ENCODE data around the gene SLC30A4.
A peak's percentile ranks its signal among the peaks of the same experiment; 100 is the strongest.
"Not testable (repeated sequence)": the region's sequence is repeated elsewhere in the genome, so short reads cannot be mapped to it uniquely, and the experiment has no call there.

The SLC30A4 gene

DNA sequence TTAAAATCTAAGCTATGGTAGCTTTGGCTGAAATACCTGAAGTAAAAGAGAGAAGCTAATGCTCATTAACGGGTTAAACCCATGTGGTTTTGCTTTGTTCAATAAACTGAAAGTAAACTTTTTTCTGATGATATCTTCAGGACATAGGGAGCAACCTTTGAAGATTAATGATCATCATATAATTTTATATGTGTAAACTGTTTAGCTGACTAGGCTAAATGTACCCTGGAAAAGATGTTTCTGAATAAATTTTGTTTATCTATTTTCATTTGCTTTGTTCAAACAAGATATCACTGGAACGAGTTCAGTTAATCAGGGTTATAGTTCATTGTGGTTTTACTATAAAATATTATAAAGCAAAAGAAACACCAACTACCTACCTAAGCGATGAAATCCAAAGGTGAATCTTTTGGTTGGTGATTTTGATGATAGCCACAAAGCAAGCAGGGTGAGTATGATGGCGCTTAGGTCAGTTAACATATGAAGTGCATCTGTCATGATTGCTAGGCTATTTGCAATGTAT lies 11.7 kb downstream of the SLC30A4 start:
- no peak for DNase-seq (ENCODE audit: low read depth in 2 of 2, low spot score in 1 of 2)

DNA sequence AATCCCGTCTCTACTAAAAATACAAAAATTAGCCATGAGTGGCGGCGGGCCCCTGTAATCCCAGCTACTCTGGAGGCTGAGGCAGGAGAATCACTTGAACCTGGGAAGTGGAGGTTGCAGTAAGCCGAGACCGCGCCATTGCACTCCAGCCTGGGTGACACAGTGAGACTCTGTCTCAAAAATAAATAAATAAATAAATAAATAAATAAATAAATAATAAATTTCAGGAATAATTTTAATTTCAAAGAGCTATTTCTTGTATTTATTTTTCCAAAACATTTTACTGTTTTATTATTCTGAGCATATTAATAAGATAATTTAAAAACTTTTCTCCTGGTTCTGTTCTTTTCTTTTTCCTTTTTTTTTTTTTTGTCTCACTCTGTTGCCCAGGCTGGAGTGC lies 15.4 kb downstream of the SLC30A4 start:
- DNase-seq (ENCODE audit: low read depth in 2 of 2, low spot score in 1 of 2), result not testable (repeated sequence)

DNA sequence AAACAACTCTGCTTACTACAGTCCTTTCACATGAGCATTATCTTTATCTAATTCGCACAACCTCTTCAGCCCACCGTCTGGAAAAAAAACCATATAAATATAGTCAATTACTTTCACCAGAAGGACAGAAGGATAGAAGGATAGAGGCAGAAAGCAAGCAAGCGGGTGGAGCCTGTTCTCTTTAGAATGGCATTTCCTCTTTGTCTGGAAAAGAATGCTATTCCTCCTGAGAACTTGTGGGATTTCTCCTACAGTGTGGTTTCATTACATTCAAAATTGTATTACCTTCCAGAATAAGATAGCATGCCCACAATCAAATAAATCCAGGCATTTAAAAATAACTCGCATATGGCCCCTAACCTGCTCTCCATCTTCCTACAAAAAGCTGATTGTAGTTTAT lies 23.1 kb downstream of the SLC30A4 start:
- DNase-seq (ENCODE audit: low read depth in 2 of 2, low spot score in 1 of 2), result no peak

DNA sequence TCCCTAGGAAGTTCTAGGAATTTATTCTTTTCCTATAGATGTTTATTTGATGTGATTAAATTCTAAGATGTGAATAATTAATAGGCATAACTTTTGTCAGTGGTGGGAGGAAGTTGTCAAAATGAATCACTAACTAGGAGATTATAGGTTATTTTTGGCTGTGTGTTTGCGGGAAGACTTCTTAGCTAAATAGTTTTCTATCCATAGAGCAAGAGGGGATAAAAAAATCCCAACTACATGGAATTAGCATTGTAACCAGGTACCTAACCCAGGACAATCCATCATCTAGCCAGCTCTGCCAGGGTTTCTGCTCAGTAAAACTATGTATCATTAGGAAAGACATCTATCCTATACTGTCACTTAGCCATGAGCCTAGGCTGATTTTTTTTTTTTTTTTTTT lies 23.9 kb downstream of the SLC30A4 start:
- DNase-seq (ENCODE audit: low read depth in 2 of 2, low spot score in 1 of 2), result no peak

GRCh38 chr15:45497261-45497660 lies 25.3 kb downstream of the SLC30A4 start:
- DNase-seq (ENCODE audit: low read depth in 2 of 2, low spot score in 1 of 2), result no peak

DNA sequence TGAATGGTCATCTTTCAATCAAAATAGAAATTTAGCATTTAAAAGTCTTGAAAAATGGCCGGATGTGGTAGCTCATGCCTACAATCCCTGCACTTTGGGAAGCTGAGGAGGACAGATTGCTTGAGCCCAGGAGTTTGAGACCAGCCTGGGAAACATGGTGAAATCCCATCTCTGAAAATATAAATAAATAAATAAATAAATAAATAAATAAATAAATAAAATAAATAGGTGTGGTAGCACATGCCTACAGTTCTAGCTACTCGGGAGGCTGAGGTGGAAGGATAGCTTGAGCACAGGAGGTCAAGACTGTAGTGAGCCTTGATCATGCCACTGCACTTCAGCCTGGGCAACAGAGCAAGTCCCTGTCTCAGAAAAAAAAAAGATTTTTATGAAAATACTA lies 25.9 kb downstream of the SLC30A4 start:
- DNase-seq (ENCODE audit: low read depth in 2 of 2, low spot score in 1 of 2), result no peak

DNA sequence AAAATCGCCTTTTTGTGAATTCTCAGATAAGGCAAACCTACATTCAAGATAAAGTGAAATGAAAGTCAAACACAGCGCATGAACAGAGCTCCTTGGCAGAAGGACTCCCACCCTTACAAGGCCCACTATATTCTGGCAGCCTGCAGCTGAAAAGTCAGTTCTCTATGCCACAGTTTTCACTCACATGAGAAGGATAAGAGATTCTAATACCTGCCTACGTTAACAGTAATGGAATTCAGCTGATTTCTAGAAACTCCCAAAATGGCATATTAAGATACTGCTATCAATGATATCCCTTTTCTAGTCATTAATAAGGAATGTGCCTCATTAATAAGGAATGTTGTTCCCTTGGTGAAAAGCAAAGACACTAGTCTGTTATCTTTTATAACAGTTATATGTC lies 27.0 kb downstream of the SLC30A4 start:
- DNase-seq (ENCODE audit: low read depth in 2 of 2, low spot score in 1 of 2), result no peak

DNA sequence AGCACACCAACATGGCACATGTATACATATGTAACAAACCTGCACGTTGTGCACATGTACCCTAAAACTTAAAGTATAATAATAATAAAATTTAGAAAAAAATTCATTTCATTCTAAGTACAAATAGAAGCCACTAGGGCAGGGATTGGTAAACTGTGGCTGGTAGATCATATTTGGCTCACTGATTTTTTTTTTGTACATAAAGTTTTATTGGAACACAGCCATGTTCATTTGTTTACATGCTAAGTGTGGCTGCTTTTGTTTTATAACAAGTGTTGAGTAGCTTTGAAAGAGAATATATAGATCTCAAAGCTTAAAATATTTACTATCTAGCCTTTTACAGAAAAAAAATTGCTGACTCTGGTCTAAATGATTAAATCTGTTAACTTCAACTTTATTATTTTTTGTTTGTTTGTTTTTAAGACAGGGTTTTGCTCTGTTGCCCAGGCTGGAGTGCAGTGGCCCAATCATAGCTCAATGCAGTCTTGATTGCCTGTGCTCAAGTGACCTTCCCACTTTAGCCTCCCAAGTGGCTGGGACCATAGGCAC lies 32.8 kb downstream of the SLC30A4 start:
- DNase-seq (ENCODE audit: low read depth in 2 of 2, low spot score in 1 of 2), result no peak

DNA sequence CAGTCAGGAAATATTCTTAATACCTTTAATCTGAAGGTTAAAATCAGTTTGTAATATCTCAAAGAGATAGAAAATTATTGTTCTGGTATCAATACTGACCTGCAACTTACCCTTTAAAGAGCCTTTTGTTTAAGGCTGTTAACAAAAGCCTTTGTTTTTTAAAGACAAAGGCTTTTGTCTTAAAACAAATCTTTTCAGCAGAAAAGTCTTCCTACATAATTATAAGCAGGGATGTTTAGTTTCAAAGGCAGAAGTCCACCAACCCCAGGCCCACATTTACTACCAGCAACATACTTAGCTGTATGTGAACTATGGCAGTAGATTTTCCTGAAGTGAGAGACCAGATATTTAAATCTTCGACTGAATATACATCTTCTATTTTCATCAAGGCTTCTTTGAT lies 36.2 kb downstream of the SLC30A4 start:
- DNase-seq (ENCODE audit: low read depth in 2 of 2, low spot score in 1 of 2), result no peak

DNA sequence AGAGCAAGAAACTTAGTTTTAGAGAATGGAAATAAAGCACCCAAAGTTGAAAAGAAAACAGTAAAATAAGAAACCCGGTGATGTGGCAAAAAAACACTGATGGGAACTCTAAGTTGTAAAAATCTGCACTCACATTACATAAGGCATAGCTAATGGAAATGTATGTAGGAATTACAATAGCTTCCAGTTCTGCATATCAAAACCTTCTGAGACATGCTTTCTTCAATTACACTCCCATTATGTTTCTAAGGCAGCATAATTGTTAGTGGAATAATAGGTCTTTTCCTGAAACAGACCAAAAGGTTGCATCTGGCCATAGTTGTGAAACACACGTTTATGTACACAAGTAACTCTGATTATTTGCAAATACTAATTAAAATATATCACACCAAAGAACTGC lies 41.4 kb downstream of the SLC30A4 start:
- no peak for DNase-seq (ENCODE audit: low read depth in 2 of 2, low spot score in 1 of 2)

DNA sequence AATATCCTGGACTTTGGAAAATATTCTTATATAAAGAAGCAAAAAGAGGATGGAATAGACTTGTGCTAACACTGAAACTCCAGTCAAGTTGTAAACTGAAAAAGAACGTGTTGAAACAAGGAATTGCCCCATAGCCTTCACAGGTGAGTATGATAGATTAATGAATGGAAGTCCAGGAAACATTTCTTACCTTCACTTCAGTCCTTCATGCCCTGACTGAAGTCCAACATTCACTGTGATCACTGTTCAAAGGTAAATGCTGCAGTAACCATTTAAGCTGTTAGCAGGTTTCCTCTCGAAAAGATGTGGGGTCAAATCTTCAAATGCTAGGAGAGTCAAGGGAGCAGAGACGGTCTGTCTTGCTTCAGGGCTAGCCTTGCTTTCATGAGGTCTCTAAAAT lies 46.1 kb downstream of the SLC30A4 start:
- DNase-seq (ENCODE audit: low read depth in 2 of 2, low spot score in 1 of 2), result no peak

DNA sequence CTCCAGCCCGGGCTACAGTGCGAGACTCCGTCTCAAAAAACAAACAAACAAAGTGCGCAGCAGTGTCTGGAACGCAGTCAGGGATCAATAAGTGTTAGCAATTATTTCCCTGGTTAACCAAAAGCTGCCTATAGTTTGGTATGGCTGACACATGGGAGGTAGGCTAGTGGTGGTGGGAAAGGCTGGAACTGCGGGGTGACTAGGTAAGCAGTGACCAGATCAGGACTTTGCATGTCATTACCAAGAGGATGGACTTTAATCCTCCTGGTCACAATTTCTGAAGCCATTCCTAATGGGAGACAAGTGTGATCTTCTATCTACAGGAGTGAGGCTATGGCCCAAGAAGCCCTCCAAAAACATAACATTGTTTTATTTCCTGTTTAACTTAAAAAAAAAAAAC lies 47.8 kb downstream of the SLC30A4 start:
- no peak for DNase-seq (ENCODE audit: low read depth in 2 of 2, low spot score in 1 of 2)

DNA sequence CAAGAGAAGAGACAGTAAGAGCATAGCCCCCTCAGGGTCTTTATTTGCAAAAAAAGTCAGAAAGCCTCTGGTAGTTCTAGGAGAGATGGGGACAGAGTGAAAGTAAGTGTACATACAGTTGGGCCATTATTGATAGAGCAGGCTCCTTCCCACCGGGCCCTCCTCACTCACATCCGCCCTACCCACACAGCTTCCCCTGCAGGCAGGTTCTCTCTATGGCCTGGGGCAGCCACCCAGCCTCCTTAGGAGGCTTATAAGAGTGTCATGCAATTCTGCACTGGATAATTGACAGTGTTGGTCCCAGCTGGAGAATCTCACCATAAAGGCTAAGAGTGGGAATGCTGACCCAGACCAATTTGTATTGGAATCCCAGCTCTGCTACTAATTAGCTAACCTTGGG lies 49.5 kb downstream of the SLC30A4 start:
- DNase-seq (ENCODE audit: low read depth in 2 of 2, low spot score in 1 of 2), result no peak

- no peak for DNase-seq (ENCODE audit: low read depth in 2 of 2, low spot score in 1 of 2)
Measured at GRCh38 chr15:45471151-45471550, 51.4 kb downstream of the SLC30A4 start.

- DNase-seq (ENCODE audit: low read depth in 2 of 2, low spot score in 1 of 2), result no peak
Measured at GRCh38 chr15:45469441-45469840, 53.1 kb downstream of the SLC30A4 start.

DNA sequence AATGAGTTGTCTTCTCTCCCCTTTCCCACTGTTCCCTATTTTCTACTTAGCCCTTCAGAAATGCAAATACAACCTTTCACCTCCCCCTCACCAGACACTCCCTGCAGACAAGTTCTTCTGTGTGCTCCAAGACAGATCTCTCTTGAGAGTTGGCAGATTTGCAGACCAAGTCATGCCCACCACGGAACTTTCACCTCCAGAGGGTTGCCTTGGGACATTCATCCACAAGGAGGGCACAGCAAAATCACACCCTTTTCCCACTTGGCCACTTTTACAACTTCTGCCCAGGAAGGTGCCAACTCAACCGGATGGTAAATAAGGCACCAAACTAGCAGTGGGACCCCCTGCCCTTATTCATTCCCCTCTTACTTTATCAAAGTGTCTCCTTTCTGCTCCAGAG lies 53.5 kb downstream of the SLC30A4 start:
- no peak for DNase-seq (ENCODE audit: low read depth in 2 of 2, low spot score in 1 of 2)

- no peak for DNase-seq (ENCODE audit: low read depth in 2 of 2, low spot score in 1 of 2)
Measured at GRCh38 chr15:45468294-45468693, 54.3 kb downstream of the SLC30A4 start.

DNA sequence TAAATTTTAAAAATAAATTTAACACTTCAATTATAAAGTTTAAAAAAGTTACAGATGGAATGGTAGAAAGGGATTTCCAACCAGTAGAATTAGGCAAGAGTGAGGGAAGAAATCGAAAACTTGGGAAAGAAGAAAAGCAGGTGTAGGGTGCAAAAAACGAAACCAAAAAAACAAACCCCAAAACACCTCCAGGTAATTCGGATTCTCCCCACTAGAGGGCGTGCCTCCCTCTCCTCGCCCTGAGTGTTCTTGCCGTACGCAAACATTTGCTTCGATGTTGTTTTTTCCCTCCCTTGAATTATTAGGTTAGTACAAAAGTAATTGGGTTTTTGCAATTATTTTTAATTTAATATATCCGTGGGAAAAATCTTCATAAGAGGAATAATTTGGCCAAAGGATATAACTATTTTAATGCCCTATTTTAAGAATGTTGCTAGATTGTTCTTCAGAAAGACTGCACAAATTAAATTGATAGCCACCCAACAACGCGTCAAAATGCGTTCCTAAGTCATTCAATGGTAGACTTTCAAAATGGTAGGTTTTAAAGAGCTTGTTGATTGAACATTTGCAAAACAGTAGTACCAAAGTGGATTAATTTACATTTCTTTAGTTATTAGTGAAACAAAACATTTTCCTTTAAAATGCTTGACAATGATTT lies 63.7 kb downstream of the SLC30A4 start:
- peak; percentile 70 to 74 for DNase-seq (ENCODE audit: low read depth in 2 of 2, low spot score in 1 of 2)

DNA sequence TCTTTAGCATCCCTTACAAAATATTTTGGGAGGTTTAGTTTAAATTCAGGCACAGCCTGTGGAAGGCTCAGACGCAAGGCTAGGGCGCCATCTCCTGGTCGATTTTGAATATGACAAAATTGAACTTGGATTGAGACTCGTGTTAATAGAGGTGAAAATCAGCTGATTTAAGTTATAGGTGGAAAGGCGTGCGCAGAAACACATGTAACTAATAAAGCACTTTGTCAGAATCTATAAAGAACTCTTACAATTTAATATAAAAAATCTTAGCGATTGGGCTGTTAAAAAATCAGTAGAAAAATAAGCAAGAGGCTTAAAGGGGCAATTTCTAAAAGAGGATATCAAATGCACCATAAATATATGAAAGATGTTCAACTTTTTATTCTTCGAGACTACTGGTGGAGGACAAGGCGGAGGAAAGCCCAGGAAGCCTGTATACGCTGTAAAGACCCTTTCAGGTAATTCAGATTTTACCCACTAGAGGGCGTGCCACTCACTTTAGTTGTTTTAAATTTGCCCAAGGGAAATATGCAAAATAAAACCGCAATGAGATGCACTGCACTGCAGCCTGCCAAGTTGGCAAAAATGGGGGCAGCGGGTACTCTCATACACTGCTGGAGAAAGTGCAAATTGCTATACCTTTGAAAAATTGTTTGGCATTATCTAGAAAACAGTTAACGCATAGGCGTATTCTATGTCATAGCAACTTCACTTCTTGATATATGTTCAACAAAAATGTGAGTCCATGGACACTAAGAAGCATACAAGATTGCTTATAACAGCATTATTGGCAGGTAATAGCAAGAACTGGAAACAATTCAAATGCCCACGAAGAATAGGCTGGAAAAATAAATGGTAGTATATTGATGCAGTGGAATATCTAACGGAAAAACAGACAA lies 64.7 kb downstream of the SLC30A4 start:
- peak; percentile 52 to 55 for DNase-seq (ENCODE audit: low read depth in 2 of 2, low spot score in 1 of 2)

DNA sequence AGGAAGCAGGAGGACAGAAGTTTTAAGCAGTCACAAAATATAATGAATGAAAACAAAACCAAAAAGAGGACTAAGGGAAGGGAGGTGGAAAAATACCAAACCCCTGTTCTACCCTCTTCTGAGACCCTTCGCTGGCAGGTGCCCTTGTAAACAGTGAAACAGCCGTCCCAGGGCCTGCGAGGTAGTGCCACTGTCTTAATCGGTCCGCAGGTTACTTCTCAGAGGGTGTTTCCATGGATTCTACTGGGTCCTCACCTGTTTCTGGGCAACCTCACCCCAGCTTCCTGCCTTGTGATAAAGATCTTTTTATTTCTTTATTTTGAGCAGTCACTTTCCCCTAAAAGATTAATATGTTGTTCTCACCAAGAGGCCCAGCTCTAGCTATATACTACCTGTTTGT lies 65.3 kb downstream of the SLC30A4 start:
- DNase-seq (ENCODE audit: low read depth in 2 of 2, low spot score in 1 of 2), result no peak

DNA sequence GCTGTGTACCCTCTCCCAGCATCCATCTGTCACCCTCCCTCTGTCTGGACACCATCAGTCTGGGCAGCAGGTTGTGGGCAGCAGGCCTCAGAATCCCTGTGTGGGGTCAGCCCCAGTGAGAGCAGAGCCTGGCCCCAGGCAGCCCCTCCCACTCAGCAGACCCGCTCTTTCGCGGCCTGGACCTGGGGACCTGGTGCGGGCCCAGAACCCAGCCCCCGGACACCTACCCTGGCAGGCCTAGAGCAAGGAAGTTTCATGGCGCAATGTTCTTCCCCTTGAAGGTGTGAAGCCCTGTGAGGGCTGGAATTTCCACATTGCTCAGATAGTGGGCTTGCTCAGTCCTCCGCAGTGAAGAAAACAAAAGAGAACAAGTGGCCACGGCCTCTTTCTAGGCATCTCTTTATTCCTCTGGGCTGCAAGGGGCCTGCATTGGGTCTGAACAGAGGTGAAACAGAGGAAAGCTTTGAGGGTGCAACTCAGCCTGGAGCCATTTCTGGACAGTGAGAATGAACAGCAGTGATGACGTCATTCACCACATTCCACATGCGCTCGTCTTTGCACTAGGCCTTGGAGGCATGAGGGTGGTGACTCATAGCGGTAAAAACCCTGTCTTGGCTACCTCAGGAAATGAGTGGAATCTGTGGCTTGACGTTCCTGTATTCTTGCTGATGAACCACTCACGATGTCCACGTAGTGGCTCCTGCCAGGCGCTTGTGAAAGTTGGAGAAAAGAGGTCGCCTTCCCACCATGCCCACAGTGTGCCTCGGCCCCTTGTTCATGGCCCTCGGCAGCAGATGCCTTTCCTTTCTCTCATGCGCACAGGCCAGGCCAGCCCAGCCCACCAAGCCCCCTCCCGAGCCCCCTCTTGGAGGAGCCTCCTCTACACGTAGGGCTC lies 66.1 kb downstream of the SLC30A4 start:
- DNase-seq (ENCODE audit: low read depth in 2 of 2, low spot score in 1 of 2), result peak in 1 of 2 donors; percentile 37
